NCI-H187 treated with DMSO at 0.1 percent for 48 hours (cell line): Measurements from ENCODE around the gene MAPKAPK5.
"Not testable (repeated sequence)": the region's sequence is repeated elsewhere in the genome, so short reads cannot be mapped to it uniquely, and the experiment has no call there.

Experiments used
- DNase-seq: peaks from one replicate; lab custom pipeline; 2025; lab: John Stamatoyannopoulos, UW

MAPKAPK5 gene

GRCh38 chr12:111827907-111828306, 14.1 kb upstream of the MAPKAPK5 start:
- no peak for DNase-seq

GRCh38 chr12:111828338-111828979, 13.6 kb upstream of the MAPKAPK5 start:
- no peak for DNase-seq

- not testable (repeated sequence) for DNase-seq
These were observed 12.4 kb upstream of the MAPKAPK5 start for GRCh38 chr12:111829635-111830034.

- not testable (repeated sequence) for DNase-seq
These were observed 7.2 kb upstream of the MAPKAPK5 start for GRCh38 chr12:111834740-111835386.

- DNase-seq = not testable (repeated sequence)
These were observed 6.4 kb upstream of the MAPKAPK5 start for GRCh38 chr12:111835531-111836181.

- DNase-seq = no peak
These were observed 3.7 kb upstream of the MAPKAPK5 start for GRCh38 chr12:111838353-111838752.

GRCh38 chr12:111840807-111841206, 1.2 kb upstream of the MAPKAPK5 start:
- no peak for DNase-seq

GRCh38 chr12:111841236-111841749, 735 bp upstream of the MAPKAPK5 start:
- no peak for DNase-seq

GRCh38 chr12:111842556-111843396, 748 bp downstream of the MAPKAPK5 start:
- no peak for DNase-seq

GRCh38 chr12:111846016-111846415, 4.0 kb downstream of the MAPKAPK5 start:
- DNase-seq = no peak

GRCh38 chr12:111850526-111850925, 8.5 kb downstream of the MAPKAPK5 start:
- no peak for DNase-seq

GRCh38 chr12:111858186-111858585, 16.2 kb downstream of the MAPKAPK5 start:
- no peak for DNase-seq

GRCh38 chr12:111858778-111859177, 16.8 kb downstream of the MAPKAPK5 start:
- DNase-seq = no peak

GRCh38 chr12:111864913-111865312, 22.9 kb downstream of the MAPKAPK5 start:
- DNase-seq = no peak

- no peak for DNase-seq
These were observed 25.5 kb downstream of the MAPKAPK5 start for GRCh38 chr12:111867531-111867930.

GRCh38 chr12:111868676-111869588, 26.9 kb downstream of the MAPKAPK5 start:
- DNase-seq = no peak

- DNase-seq = no peak
These were observed 27.6 kb downstream of the MAPKAPK5 start for GRCh38 chr12:111869671-111870070.

- DNase-seq = no peak
These were observed 28.2 kb downstream of the MAPKAPK5 start for GRCh38 chr12:111870216-111870615.

- no peak for DNase-seq
These were observed 28.7 kb downstream of the MAPKAPK5 start for GRCh38 chr12:111870706-111871105.

GRCh38 chr12:111873113-111873512, 31.1 kb downstream of the MAPKAPK5 start:
- DNase-seq = no peak

- DNase-seq = no peak
These were observed 39.7 kb downstream of the MAPKAPK5 start for GRCh38 chr12:111881716-111882115.
